HG03066 (cell line): ENCODE measurements around the gene SLC25A21.
"Not testable (repeated sequence)": the region's sequence is repeated elsewhere in the genome, so short reads cannot be mapped to it uniquely, and the experiment has no call there.

Source experiments
- ATAC-seq: cut with Tn5 transposase; IDR thresholded peaks from one replicate; pipeline ENCODE4 v1.9.1; 2021; ENCODE audit warnings: low read depth; ENCODE audit not compliant: unreplicated experiment

The SLC25A21 gene

GRCh38 chr14:37187294-37187693, 14.9 kb upstream of the SLC25A21 start:
- ATAC-seq, result no peak

GRCh38 chr14:37186865-37187264, 14.5 kb upstream of the SLC25A21 start:
- no peak for ATAC-seq

- no peak for ATAC-seq
Observed at GRCh38 chr14:37185670-37186069, 13.3 kb upstream of the SLC25A21 start.

- not testable (repeated sequence) for ATAC-seq
Observed at GRCh38 chr14:37184520-37184919, 12.1 kb upstream of the SLC25A21 start.

GRCh38 chr14:37181441-37181840, 9.0 kb upstream of the SLC25A21 start:
- ATAC-seq, result no peak

GRCh38 chr14:37180886-37181285, 8.5 kb upstream of the SLC25A21 start:
- not testable (repeated sequence) for ATAC-seq

GRCh38 chr14:37179896-37180502, 7.6 kb upstream of the SLC25A21 start:
- ATAC-seq, result no peak

GRCh38 chr14:37172936-37173614, 669 bp upstream of the SLC25A21 start:
- ATAC-seq, result no peak

- no peak for ATAC-seq
Observed at GRCh38 chr14:37171678-37172023, 755 bp downstream of the SLC25A21 start.

GRCh38 chr14:37170993-37171392, 1.4 kb downstream of the SLC25A21 start:
- ATAC-seq, result no peak

GRCh38 chr14:37170237-37170636, 2.2 kb downstream of the SLC25A21 start:
- ATAC-seq, result no peak

GRCh38 chr14:37168721-37169120, 3.7 kb downstream of the SLC25A21 start:
- no peak for ATAC-seq

GRCh38 chr14:37167151-37168047, 5.0 kb downstream of the SLC25A21 start:
- no peak for ATAC-seq

- ATAC-seq, result no peak
Observed at GRCh38 chr14:37165794-37166193, 6.6 kb downstream of the SLC25A21 start.

GRCh38 chr14:37162307-37162706, 10.1 kb downstream of the SLC25A21 start:
- not testable (repeated sequence) for ATAC-seq

GRCh38 chr14:37157987-37158386, 14.4 kb downstream of the SLC25A21 start:
- ATAC-seq, result no peak

GRCh38 chr14:37153483-37153882, 18.9 kb downstream of the SLC25A21 start:
- no peak for ATAC-seq

- no peak for ATAC-seq
Observed at GRCh38 chr14:37153005-37153404, 19.4 kb downstream of the SLC25A21 start.

GRCh38 chr14:37150414-37150813, 22.0 kb downstream of the SLC25A21 start:
- no peak for ATAC-seq

GRCh38 chr14:37147310-37147880, 25.0 kb downstream of the SLC25A21 start:
- no peak for ATAC-seq

- not testable (repeated sequence) for ATAC-seq
Observed at GRCh38 chr14:37146438-37146837, 26.0 kb downstream of the SLC25A21 start.
